HCT116 (cell line): ENCODE measurements around the gene ADI1.

Experiments
- CEBPB ChIP-seq: IDR thresholded peaks from 2 replicates; pipeline ENCODE4 v1.6.1; 2012; ENCODE audit warnings: low read depth
- CTCF ChIP-seq, 3 experiments: fragments of 200-600 bp in 1 of 3; sonication (generic) in 1 of 3; IDR thresholded peaks in 2 of 3; conservative IDR thresholded peaks in 1 of 3; 2 replicates each; pipeline ENCODE4 v1.5.1; 2012 to 2017; ENCODE audit warnings: low read depth in 2 of 3, low read length in 2 of 3, antibody characterized with exemption in 1 of 3, borderline replicate concordance in 1 of 3, control low read depth in 1 of 3, mild to moderate bottlenecking in 1 of 3, mixed read lengths in 1 of 3, mixed run types in 1 of 3, moderate library complexity in 1 of 3; ENCODE audit not compliant: insufficient read depth in 1 of 3
- EGR1 ChIP-seq: IDR thresholded peaks from 2 replicates; pipeline ENCODE4 v1.6.1; 2012; ENCODE audit warnings: low read depth
- EZH2 ChIP-seq: fragments of 200-600 bp; sonication (generic); IDR thresholded peaks from 2 replicates; pipeline ENCODE4 v1.6.1; 2017; ENCODE audit warnings: antibody characterized with exemption, mixed run types
- EZH2phosphoT487 ChIP-seq: fragments of 200-600 bp; IDR thresholded peaks from 2 replicates; pipeline ENCODE4 v1.6.1; 2018; ENCODE audit warnings: antibody characterized with exemption, borderline replicate concordance
- JUND ChIP-seq: IDR thresholded peaks from 2 replicates; pipeline ENCODE4 v1.6.1; 2012
- MAX ChIP-seq: IDR thresholded peaks from 2 replicates; pipeline ENCODE4 v1.6.1; 2012
- POLR2A ChIP-seq: IDR thresholded peaks from 2 replicates; pipeline ENCODE4 v1.7.0; 2011; ENCODE audit warnings: borderline replicate concordance; ENCODE audit not compliant: insufficient read depth, insufficient read length; ENCODE audit errors: extremely low read depth
- POLR2AphosphoS5 ChIP-seq: IDR thresholded peaks from 2 replicates; pipeline ENCODE4 v1.6.1; 2011; ENCODE audit warnings: mild to moderate bottlenecking, low read depth, low read length, moderate library complexity
- RAD21 ChIP-seq: IDR thresholded peaks from 2 replicates; pipeline ENCODE4 v1.6.1; 2012; ENCODE audit warnings: low read depth, mild to moderate bottlenecking
- REST ChIP-seq: IDR thresholded peaks from 2 replicates; pipeline ENCODE4 v1.6.1; 2012; ENCODE audit warnings: low read depth
- SP1 ChIP-seq: IDR thresholded peaks from 2 replicates; pipeline ENCODE4 v1.6.1; 2012; ENCODE audit warnings: low read depth
- TCF7L2 ChIP-seq: IDR thresholded peaks from 2 replicates; pipeline ENCODE4 v1.7.0; 2011; ENCODE audit warnings: borderline replicate concordance, inconsistent platforms; ENCODE audit not compliant: insufficient read depth, insufficient read length; ENCODE audit errors: extremely low read depth
- YY1 ChIP-seq: IDR thresholded peaks from 2 replicates; pipeline ENCODE4 v1.6.1; 2011; ENCODE audit warnings: low read length, low read depth, moderate library complexity, mild to moderate bottlenecking; ENCODE audit not compliant: insufficient replicate concordance; ENCODE audit errors: extremely low read depth

GRCh38 chr2:3453190-3453999 lies 65.9 kb downstream of the ADI1 start:
- no peak for TF ChIP-seq CTCF (IDR thresholded peaks at IDR 0.05 in 2 of 3, conservative IDR thresholded peaks at IDR 0.05 in 1 of 3; ENCODE audit: borderline replicate concordance in 1 of 3, insufficient read depth in 1 of 3, low read depth in 2 of 3, low read length in 2 of 3)
- TF ChIP-seq RAD21, result no peak
- TF ChIP-seq SP1, result no peak
- TF ChIP-seq POLR2AphosphoS5, result no peak
- no peak for TF ChIP-seq CEBPB
- no peak for TF ChIP-seq POLR2A
- TF ChIP-seq EZH2, result no peak
- TF ChIP-seq MAX, result no peak
- no peak for TF ChIP-seq JUND
- TF ChIP-seq EZH2phosphoT487, result no peak
- no peak for TF ChIP-seq TCF7L2
- no peak for TF ChIP-seq REST
- no peak for TF ChIP-seq EGR1
- no peak for TF ChIP-seq YY1
